H7 (cell line): ENCODE results near the gene RGS9. TPM values are rescaled to one million over a fixed set of nuclear protein-coding genes. Genes with fewer than 3 reads are reported as not detected.
A peak's percentile ranks its signal among the peaks of the same experiment; 100 is the strongest.
"Not testable (repeated sequence)": the region's sequence is repeated elsewhere in the genome, so short reads cannot be mapped to it uniquely, and the experiment has no call there.

Source experiments
- DNase-seq: peaks from one replicate; pipeline ENCODE4 v3.0.0; 2012
- H3K27me3 ChIP-seq: 2 replicates; pipeline ENCODE4 v1.6.0; 2011; ENCODE audit warnings: mild to moderate bottlenecking, low read length; ENCODE audit not compliant: control insufficient read depth, insufficient read depth
- H3K36me3 ChIP-seq: replicated peaks from 2 replicates; pipeline ENCODE4 v1.5.1; 2011; ENCODE audit warnings: low read length; ENCODE audit not compliant: control insufficient read depth, insufficient read depth
- H3K4me3 ChIP-seq: 2 replicates; pipeline ENCODE4 v1.5.1; 2011; ENCODE audit warnings: low read depth, mild to moderate bottlenecking, control low read depth, low read length, moderate library complexity; ENCODE audit not compliant: insufficient read depth
- total RNA-seq: library from RNA; depleted of rRNA; stranded (reverse); fragments of >200 nt; shearing (Covaris generic); gene quantifications from 2 replicates; pipeline ENCODE4 v1.2.3, GENCODE V29; 2014

RGS9 gene
- total RNA-seq, 1 experiment from 2014 or later: 5.1 TPM

GRCh38 chr17:65103431-65103830, 33.7 kb upstream of the RGS9 start:
- no peak for DNase-seq
- no peak overlapping the region for H3K4me3 ChIP-seq
- no peaks in the 10 kb centered on the region; the same call in 1 of the 2 replicates for H3K36me3 ChIP-seq
- H3K27me3 ChIP-seq: no peaks in the 10 kb centered on the region

- no peak for DNase-seq
- Histone ChIP-seq H3K4me3 (no peak overlapping the region), H3K27me3 (no peaks in the 10 kb centered on the region), H3K36me3 (no peaks in the 10 kb centered on the region; the same call in 1 of the 2 replicates)
These were observed 33.3 kb upstream of the RGS9 start for GRCh38 chr17:65103896-65104295.

- no peak overlapping the region for H3K4me3 ChIP-seq
These were observed 32.6 kb upstream of the RGS9 start for GRCh38 chr17:65104541-65104940.

GRCh38 chr17:65104973-65105372, 32.2 kb upstream of the RGS9 start:
- H3K27me3 ChIP-seq: no peaks in the 10 kb centered on the region
- no peaks in the 10 kb centered on the region; the same call in 1 of the 2 replicates for H3K36me3 ChIP-seq
- no peak for DNase-seq
- H3K4me3 ChIP-seq: no peak overlapping the region

More at GRCh38 chr17:65104541-65104940, 32.6 kb upstream of the RGS9 start:
- Histone ChIP-seq H3K27me3 (no peaks in the 10 kb centered on the region), H3K36me3 (no peaks in the 10 kb centered on the region; the same call in 1 of the 2 replicates)
- DNase-seq: no peak

GRCh38 chr17:65108152-65108551, 29.0 kb upstream of the RGS9 start:
- Histone ChIP-seq H3K4me3 (no peak overlapping the region), H3K27me3 (no peaks in the 10 kb centered on the region), H3K36me3 (no peaks in the 10 kb centered on the region; the same call in 1 of the 2 replicates)
- DNase-seq: no peak

- Histone ChIP-seq H3K36me3 (no peaks in the 10 kb centered on the region; the same call in 1 of the 2 replicates), H3K27me3 (no peaks in the 10 kb centered on the region), H3K4me3 (no peak overlapping the region)
- DNase-seq: no peak
These were observed 27.6 kb upstream of the RGS9 start for GRCh38 chr17:65109543-65109942.

- Histone ChIP-seq H3K36me3 (no peaks in the 10 kb centered on the region), H3K27me3 (no peaks in the 10 kb centered on the region), H3K4me3 (no peak overlapping the region)
- DNase-seq: no peak
These were observed 27.0 kb upstream of the RGS9 start for GRCh38 chr17:65109990-65110680.

GRCh38 chr17:65115839-65116238, 21.3 kb upstream of the RGS9 start:
- Histone ChIP-seq H3K36me3 (no peaks in the 10 kb centered on the region), H3K4me3 (no peak overlapping the region), H3K27me3 (no peaks in the 10 kb centered on the region)
- DNase-seq: no peak

GRCh38 chr17:65116515-65116914, 20.7 kb upstream of the RGS9 start:
- not testable (repeated sequence) for H3K36me3 ChIP-seq, DNase-seq, H3K4me3 ChIP-seq, H3K27me3 ChIP-seq

GRCh38 chr17:65117384-65118035, 19.7 kb upstream of the RGS9 start:
- no peak overlapping the region for H3K4me3 ChIP-seq
- H3K36me3 ChIP-seq: no peaks in the 10 kb centered on the region
- DNase-seq: no peak
- no peaks in the 10 kb centered on the region for H3K27me3 ChIP-seq

- no peak for DNase-seq
- no peaks in the 10 kb centered on the region for H3K36me3 ChIP-seq
- H3K27me3 ChIP-seq: no peaks in the 10 kb centered on the region
- H3K4me3 ChIP-seq: no peak overlapping the region
These were observed 15.8 kb upstream of the RGS9 start for GRCh38 chr17:65121368-65121767.

- Histone ChIP-seq H3K27me3 (no peaks in the 10 kb centered on the region), H3K4me3 (peak overlapping the region; percentile 72), H3K36me3 (no peaks in the 10 kb centered on the region)
- no peak for DNase-seq
These were observed 15.0 kb upstream of the RGS9 start for GRCh38 chr17:65121916-65122806.

- peak; percentile 92 for DNase-seq
- no peaks in the 10 kb centered on the region for H3K36me3 ChIP-seq
- peak overlapping the region; percentile 72 for H3K4me3 ChIP-seq
- H3K27me3 ChIP-seq: no peaks in the 10 kb centered on the region
These were observed 14.1 kb upstream of the RGS9 start for GRCh38 chr17:65122836-65123756.
